HepG2 (cell line): ENCODE results near the gene THADA. TPM values are rescaled to one million over a fixed set of nuclear protein-coding genes. Genes with fewer than 3 reads are reported as not detected.

Source experiments
- ATAC-seq: fragments of 200-7000 bp; cut with Tn5 transposase; 3 replicates; pipeline ENCODE4 v1.9.1; 2020; ENCODE audit warnings: mild to moderate bottlenecking, moderate library complexity
- BruUV-seq: library from RNA; stranded (reverse); fragments of 400-500 nt; replicated peaks from 2 replicates; lab custom pipeline; 2021; lab: Mats Ljungman, UMichigan
- CTCF ChIA-PET: fragments of 300-600 bp; formaldehyde crosslinking; extraction: SDS; loops from one replicate; lab custom pipeline; 2021; ENCODE audit warnings: low total read pairs, inconsistent platforms, low intra/inter-chr PET ratio; lab: Yijun Ruan, JAX
- POLR2A ChIA-PET: fragments of 350-600 bp; sonication (Branson Sonifier 250); formaldehyde crosslinking; loops from one replicate; lab custom pipeline; 2020; ENCODE audit warnings: antibody characterized with exemption, inconsistent platforms; lab: Yijun Ruan, JAX
- DNase-seq: peaks from one replicate; pipeline ENCODE4 v3.0.0-alpha.2; 2015; ENCODE audit warnings: low spot score
- FAIRE-seq: peaks from 3 replicates; lab custom pipeline; 2011; peaks lifted over from hg19 to GRCh38; lab: Jason Lieb, UNC
- H2AFZ ChIP-seq: one replicate; pipeline ENCODE4 v1.6.1; 2011; ENCODE audit warnings: low read length, inconsistent platforms
- H3K27ac ChIP-seq: fragments of 300-600 bp; 3 replicates; pipeline ENCODE4 v1.8.0; 2011; ENCODE audit warnings: mixed run types, mild to moderate bottlenecking, mixed read lengths, low read length, inconsistent platforms; ENCODE audit not compliant: insufficient read depth; ENCODE audit errors: extremely low read length
- H3K27me3 ChIP-seq, 2 experiments: fragments of 200-600 bp in 1 of 2; 2 replicates in 1 of 2; 3 replicates in 1 of 2; pipeline versions ENCODE4 v1.6.0 to v1.8.0; 2011; ENCODE audit warnings: low read length in 2 of 2, mild to moderate bottlenecking in 2 of 2, moderate library complexity in 2 of 2, inconsistent platforms in 1 of 2; ENCODE audit not compliant: insufficient read depth in 2 of 2, control insufficient read depth in 1 of 2
- H3K36me3 ChIP-seq, 2 experiments: fragments of 200-600 bp in 1 of 2; replicated peaks in 1 of 2; 2 replicates in 1 of 2; 3 replicates in 1 of 2; pipeline versions ENCODE4 v1.5.1 to v1.8.0; 2011; ENCODE audit warnings: low read length in 2 of 2, inconsistent platforms in 1 of 2; ENCODE audit not compliant: insufficient read depth in 2 of 2, control insufficient read depth in 1 of 2
- H3K4me1 ChIP-seq: 2 replicates; pipeline ENCODE4 v1.5.1; 2012; ENCODE audit warnings: low read length, inconsistent platforms; ENCODE audit not compliant: insufficient read depth
- H3K4me2 ChIP-seq: 2 replicates; pipeline ENCODE4 v1.6.0; 2011; ENCODE audit warnings: low read depth, low read length, inconsistent platforms
- H3K4me3 ChIP-seq, 3 experiments: fragments of 200-600 bp in 1 of 3; sonication (generic), shearing (Covaris generic) in 1 of 3; replicated peaks in 1 of 3; 2 replicates each; pipeline ENCODE4 v1.5.1; 2011 to 2016; ENCODE audit warnings: low read length in 3 of 3, inconsistent platforms in 2 of 3, low read depth in 2 of 3, mild to moderate bottlenecking in 2 of 3, control low read depth in 1 of 3, mixed read lengths in 1 of 3; ENCODE audit not compliant: insufficient read depth in 1 of 3
- H3K79me2 ChIP-seq: one replicate; pipeline ENCODE4 v1.6.1; 2011; ENCODE audit warnings: low read length, inconsistent platforms; ENCODE audit not compliant: insufficient read depth
- H3K9ac ChIP-seq: 2 replicates; pipeline ENCODE4 v1.6.0; 2011; ENCODE audit warnings: mild to moderate bottlenecking, low read depth, low read length, inconsistent platforms; ENCODE audit not compliant: insufficient read depth
- H3K9me3 ChIP-seq: 2 replicates; pipeline ENCODE4 v1.5.1; 2012; ENCODE audit warnings: mild to moderate bottlenecking, low read length
- H4K20me1 ChIP-seq: 2 replicates; pipeline ENCODE4 v1.6.0; 2011; ENCODE audit warnings: inconsistent platforms, mild to moderate bottlenecking, low read length, moderate library complexity; ENCODE audit not compliant: insufficient read depth
- ASH2L ChIP-seq: fragments of 300-600, 200-600 bp; sonication (generic); IDR thresholded peaks from 2 replicates; pipeline ENCODE4 v1.7.0; 2017; ENCODE audit warnings: low read depth, mild to moderate bottlenecking, moderate library complexity, mixed read lengths, low read length; ENCODE audit not compliant: insufficient read length
- ETV5 ChIP-seq: IDR thresholded peaks from 2 replicates; pipeline ENCODE4 v1.6.1; 2018; ENCODE audit warnings: missing biosample characterization, missing genetic modification reagents, inconsistent platforms, borderline replicate concordance
- FOXA1 ChIP-seq, 2 experiments: fragments of 450-650 bp in 1 of 2; sonication (generic) in 1 of 2; formaldehyde crosslinking in 1 of 2; IDR thresholded peaks; 2 replicates each; pipeline versions ENCODE4 v1.4.0 to v1.6.1; 2016 to 2020; ENCODE audit warnings: missing genetic modification reagents in 1 of 2
- PRDM4 ChIP-seq: sonication (generic); formaldehyde crosslinking; IDR thresholded peaks from 2 replicates; pipeline ENCODE4 v1.9.0; 2021; ENCODE audit warnings: missing genetic modification reagents, borderline replicate concordance
- SKI ChIP-seq: fragments of 450-650 bp; IDR thresholded peaks from one replicate; pipeline ENCODE4 v1.6.1; 2018; ENCODE audit warnings: mild to moderate bottlenecking; ENCODE audit not compliant: partially characterized antibody
- TCF7L2 ChIP-seq: IDR thresholded peaks from 2 replicates; pipeline ENCODE4 v1.6.1; 2011; ENCODE audit warnings: mild to moderate bottlenecking, low read depth, low read length, moderate library complexity
- XRCC5 ChIP-seq: fragments of 200-400 bp; formaldehyde crosslinking; optimal IDR thresholded peaks from 2 replicates; pipeline ENCODE3; 2017; ENCODE audit warnings: mild to moderate bottlenecking, low read length
- ZNF274 ChIP-seq: sonication (generic); formaldehyde crosslinking; IDR thresholded peaks from 2 replicates; pipeline ENCODE4 v1.5.1; 2020; ENCODE audit warnings: mild to moderate bottlenecking, missing genetic modification reagents
- ZNF451 ChIP-seq: sonication (generic); formaldehyde crosslinking; IDR thresholded peaks from 2 replicates; pipeline ENCODE4 v1.5.0; 2020; ENCODE audit warnings: mild to moderate bottlenecking, missing genetic modification reagents
- ZNF549 ChIP-seq: sonication (generic); formaldehyde crosslinking; IDR thresholded peaks from 2 replicates; pipeline ENCODE4 v1.5.0; 2020; ENCODE audit warnings: missing genetic modification reagents
- ZNF576 ChIP-seq: sonication (generic); formaldehyde crosslinking; IDR thresholded peaks from 2 replicates; pipeline ENCODE4 v1.4.0; 2020; ENCODE audit warnings: mild to moderate bottlenecking, missing genetic modification reagents
- ZNF605 ChIP-seq: sonication (generic); formaldehyde crosslinking; IDR thresholded peaks from 2 replicates; pipeline ENCODE4 v1.8.0; 2022; ENCODE audit warnings: mild to moderate bottlenecking, missing genetic modification reagents
- ZNF747 ChIP-seq: sonication (generic); formaldehyde crosslinking; IDR thresholded peaks from 2 replicates; pipeline ENCODE4 v1.8.1; 2023; ENCODE audit warnings: missing genetic modification reagents, mild to moderate bottlenecking, borderline replicate concordance
- WGBS: methylation state at CpG from one replicate; pipeline ENCODE4 v1.1.6; 2017; ENCODE audit warnings: low lambda C conversion rate; 5-methylcytosine and 5-hydroxymethylcytosine counted together
- in situ Hi-C: cut with HindIII; loops from 2 replicates; pipeline ENCODE4 v1.10.0; 2017; ENCODE audit warnings: low pct_unique_long_range_greater_than_20kb; ENCODE audit not compliant: extremely low pct_ligation_motif_present
- intact Hi-C: fragments of 100-400 bp; cut with micrococcal nuclease; formaldehyde crosslinking; loops from one replicate; pipeline ENCODE4 v1.10.0; 2022; ENCODE audit not compliant: unreplicated experiment
- polyA plus RNA-seq, 8 experiments: library from polyadenylated mRNA; depleted of rRNA in 3 of 8; stranded (reverse) in 7 of 8; unstranded in 1 of 8; fragments of >200 nt; fragmentation: Illumina TruSeq in 4 of 8; extraction: Trizol in 4 of 8; gene quantifications; 2 replicates each; pipeline versions ENCODE4 v1.2.1 to v1.2.3, GENCODE V29; 2011 to 2016; ENCODE audit warnings: low read depth in 4 of 8, missing spikeins in 1 of 8, mixed read lengths in 1 of 8; ENCODE audit not compliant: insufficient read depth in 1 of 8
- total RNA-seq, 5 experiments: library from RNA; depleted of rRNA; stranded (reverse); fragments of >200 nt; fragmentation: Illumina TruSeq; extraction: Trizol; gene quantifications; 2 replicates each; pipeline ENCODE4 v1.2.3, GENCODE V29; 2016; ENCODE audit warnings: low read depth in 1 of 5
- TF ChIP-seq, protein P1 (sequence below): sonication (generic); formaldehyde crosslinking; conservative IDR thresholded peaks from 2 replicates; pipeline ENCODE4 v1.4.0; 2020; ENCODE audit warnings: missing genetic modification reagents
- TF ChIP-seq, protein P2 (sequence below): sonication (generic); formaldehyde crosslinking; IDR thresholded peaks from 2 replicates; pipeline ENCODE4 v1.5.0; 2020; ENCODE audit warnings: mild to moderate bottlenecking, missing genetic modification reagents

Gene THADA
- total and polyA plus RNA-seq, 2 of the 13 experiments (the other 11 are each of a cell fraction or from before 2014, with no cell fraction given) = 12.7 to 21.7 TPM

- TF ChIP-seq TCF7L2 (no peak), ETV5 (no peak), PRDM4 (no peak)
Measured at GRCh38 chr2:43241558-43241957, 354.3 kb downstream of the THADA start (continued).

GRCh38 chr2:43240766-43241150, 355.1 kb downstream of the THADA start:
- TF ChIP-seq ZNF549 (CRISPR knock-in tag) = no peak
- no peak for TF ChIP-seq ZNF576 (CRISPR knock-in tag)
- TF ChIP-seq ZNF605 (CRISPR knock-in tag) = no peak
- no peak for TF ChIP-seq ZNF451 (CRISPR knock-in tag)
- no peak for TF ChIP-seq XRCC5
- TF ChIP-seq FOXA1 (IDR thresholded peaks at IDR 0.05) = no peak
- TF ChIP-seq FOXA1 (CRISPR knock-in tag; IDR thresholded peaks at IDR 0.05) = no peak
- TF ChIP-seq ZNF747 (CRISPR knock-in tag) = no peak
- TF ChIP-seq ASH2L = no peak
- TF ChIP-seq, protein P1, sequence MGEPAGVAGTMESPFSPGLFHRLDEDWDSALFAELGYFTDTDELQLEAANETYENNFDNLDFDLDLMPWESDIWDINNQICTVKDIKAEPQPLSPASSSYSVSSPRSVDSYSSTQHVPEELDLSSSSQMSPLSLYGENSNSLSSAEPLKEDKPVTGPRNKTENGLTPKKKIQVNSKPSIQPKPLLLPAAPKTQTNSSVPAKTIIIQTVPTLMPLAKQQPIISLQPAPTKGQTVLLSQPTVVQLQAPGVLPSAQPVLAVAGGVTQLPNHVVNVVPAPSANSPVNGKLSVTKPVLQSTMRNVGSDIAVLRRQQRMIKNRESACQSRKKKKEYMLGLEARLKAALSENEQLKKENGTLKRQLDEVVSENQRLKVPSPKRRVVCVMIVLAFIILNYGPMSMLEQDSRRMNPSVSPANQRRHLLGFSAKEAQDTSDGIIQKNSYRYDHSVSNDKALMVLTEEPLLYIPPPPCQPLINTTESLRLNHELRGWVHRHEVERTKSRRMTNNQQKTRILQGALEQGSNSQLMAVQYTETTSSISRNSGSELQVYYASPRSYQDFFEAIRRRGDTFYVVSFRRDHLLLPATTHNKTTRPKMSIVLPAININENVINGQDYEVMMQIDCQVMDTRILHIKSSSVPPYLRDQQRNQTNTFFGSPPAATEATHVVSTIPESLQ (CRISPR knock-in tag) = no peak
- TF ChIP-seq, protein P2, sequence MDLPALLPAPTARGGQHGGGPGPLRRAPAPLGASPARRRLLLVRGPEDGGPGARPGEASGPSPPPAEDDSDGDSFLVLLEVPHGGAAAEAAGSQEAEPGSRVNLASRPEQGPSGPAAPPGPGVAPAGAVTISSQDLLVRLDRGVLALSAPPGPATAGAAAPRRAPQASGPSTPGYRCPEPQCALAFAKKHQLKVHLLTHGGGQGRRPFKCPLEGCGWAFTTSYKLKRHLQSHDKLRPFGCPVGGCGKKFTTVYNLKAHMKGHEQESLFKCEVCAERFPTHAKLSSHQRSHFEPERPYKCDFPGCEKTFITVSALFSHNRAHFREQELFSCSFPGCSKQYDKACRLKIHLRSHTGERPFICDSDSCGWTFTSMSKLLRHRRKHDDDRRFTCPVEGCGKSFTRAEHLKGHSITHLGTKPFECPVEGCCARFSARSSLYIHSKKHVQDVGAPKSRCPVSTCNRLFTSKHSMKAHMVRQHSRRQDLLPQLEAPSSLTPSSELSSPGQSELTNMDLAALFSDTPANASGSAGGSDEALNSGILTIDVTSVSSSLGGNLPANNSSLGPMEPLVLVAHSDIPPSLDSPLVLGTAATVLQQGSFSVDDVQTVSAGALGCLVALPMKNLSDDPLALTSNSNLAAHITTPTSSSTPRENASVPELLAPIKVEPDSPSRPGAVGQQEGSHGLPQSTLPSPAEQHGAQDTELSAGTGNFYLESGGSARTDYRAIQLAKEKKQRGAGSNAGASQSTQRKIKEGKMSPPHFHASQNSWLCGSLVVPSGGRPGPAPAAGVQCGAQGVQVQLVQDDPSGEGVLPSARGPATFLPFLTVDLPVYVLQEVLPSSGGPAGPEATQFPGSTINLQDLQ (CRISPR knock-in tag) = no peak
- no peak for TF ChIP-seq SKI
- no peak for TF ChIP-seq ZNF274
- BruUV-seq = no TSS peak
- no peak overlapping the region for H3K4me3 ChIP-seq
- no peak for FAIRE-seq
- CTCF ChIA-PET = no interaction called here
- H2AFZ ChIP-seq = no peak overlapping the region
- H3K4me1 ChIP-seq = no peaks in the 10 kb centered on the region
- intact Hi-C loops = no loop called here
- no peak overlapping the region for H3K9ac ChIP-seq
- H3K36me3 ChIP-seq = peaks cover 0 to 15% of the 10 kb centered on the region in 2 experiments; a peak in 1 of 5 replicates
- no peak overlapping the region for H3K27ac ChIP-seq
- H3K27me3 ChIP-seq = no peaks in the 10 kb centered on the region
- H3K9me3 ChIP-seq = no peaks in the 10 kb centered on the region
- peak; percentile 14; the same call in 2 of the 3 replicates for ATAC-seq
- in situ Hi-C loops = no loop called here
- no peak overlapping the region for H3K4me2 ChIP-seq
- H4K20me1 ChIP-seq = no peaks in the 10 kb centered on the region
- H3K79me2 ChIP-seq = no peaks in the 10 kb centered on the region
- POLR2A ChIA-PET = interaction anchor here (1.4 to 1.6 kb wide), 2 partner anchors 14 to 19 kb away, joined by 3 to 7 read pairs; partner anchors contain the start of gene ZFP36L2
- WGBS = 95% methylated on average over 5 of the region's 5 CpGs
- no peak for DNase-seq
